ENCODE measurements around the gene LYST. TPM values are rescaled to one million over a fixed set of nuclear protein-coding genes. Genes with fewer than 3 reads are reported as not detected.
A peak's percentile ranks its signal among the peaks of the same experiment; 100 is the strongest.
"Not testable (repeated sequence)": the region's sequence is repeated elsewhere in the genome, so short reads cannot be mapped to it uniquely, and the experiment has no call there.

Gene LYST
- total RNA-seq, 1 donor from 2014 or later: 52.1 TPM

DNA sequence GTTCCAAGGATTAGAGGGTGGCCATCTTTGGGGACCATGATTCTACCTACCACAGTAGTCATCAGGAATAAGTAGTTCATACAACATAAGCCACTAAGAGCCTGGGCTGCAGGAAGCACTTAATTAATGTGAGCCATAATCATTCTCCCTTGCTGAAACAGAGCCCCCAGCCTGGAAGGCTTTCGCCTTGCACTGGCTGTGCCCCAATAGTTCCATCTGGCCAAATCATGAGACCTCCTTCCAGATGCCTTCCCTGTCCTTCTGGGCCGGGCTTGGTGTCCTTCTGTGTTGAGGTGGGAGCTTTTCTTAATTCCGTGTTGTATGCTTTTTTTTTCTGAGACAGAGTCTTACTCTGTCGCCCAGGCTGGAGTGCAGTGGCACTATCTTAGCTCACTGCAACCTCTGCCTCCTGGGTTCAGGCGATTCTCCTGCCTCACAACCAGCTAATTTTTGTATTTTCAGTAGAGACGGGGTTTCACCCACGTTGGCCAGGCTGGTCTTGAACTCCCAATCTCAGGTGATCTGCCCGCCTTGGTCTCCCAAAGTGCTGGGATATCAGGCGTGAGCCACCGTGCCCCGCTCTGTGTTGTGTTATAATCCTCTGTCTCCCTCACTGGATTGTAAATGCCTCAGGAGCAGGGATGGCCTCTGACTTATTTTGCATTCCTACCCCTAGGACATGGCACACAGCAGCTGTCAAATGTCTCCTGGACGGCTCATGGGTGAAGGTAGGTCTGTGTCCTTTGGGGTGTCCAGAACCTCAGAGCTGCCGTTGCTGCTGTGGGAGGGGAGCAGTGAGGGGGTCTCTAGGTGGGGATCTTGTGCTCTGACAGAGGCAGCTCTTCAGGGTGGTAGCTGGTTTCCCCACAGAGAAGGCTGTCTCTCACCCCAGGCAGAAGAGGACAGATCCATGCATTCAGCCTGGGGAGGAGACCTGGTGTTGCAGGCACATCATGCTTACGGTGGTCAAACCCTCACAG, 227.2 kb downstream of the LYST start:
- Histone ChIP-seq H3K9me3 (no peaks in the 10 kb centered on the region), H3K27ac (no peak overlapping the region), H3K4me3 (no peak overlapping the region), H3K4me1 (no peaks in the 10 kb centered on the region), H3K36me3 (no peaks in the 10 kb centered on the region), H3K27me3 (no peaks in the 10 kb centered on the region)
- peak; percentile 52 to 79 for DNase-seq (ENCODE audit: extremely low spot score in 2 of 2)
- intact Hi-C loops (cut with DNase I): no loop called here
- TF ChIP-seq POLR2AphosphoS5 (IDR thresholded peaks at IDR 0.05; ENCODE audit: insufficient read depth in 1 of 2, low read depth in 1 of 2) (no peak), POLR2A (IDR thresholded peaks at IDR 0.05) (no peak)
- TF ChIP-seq, protein P1, sequence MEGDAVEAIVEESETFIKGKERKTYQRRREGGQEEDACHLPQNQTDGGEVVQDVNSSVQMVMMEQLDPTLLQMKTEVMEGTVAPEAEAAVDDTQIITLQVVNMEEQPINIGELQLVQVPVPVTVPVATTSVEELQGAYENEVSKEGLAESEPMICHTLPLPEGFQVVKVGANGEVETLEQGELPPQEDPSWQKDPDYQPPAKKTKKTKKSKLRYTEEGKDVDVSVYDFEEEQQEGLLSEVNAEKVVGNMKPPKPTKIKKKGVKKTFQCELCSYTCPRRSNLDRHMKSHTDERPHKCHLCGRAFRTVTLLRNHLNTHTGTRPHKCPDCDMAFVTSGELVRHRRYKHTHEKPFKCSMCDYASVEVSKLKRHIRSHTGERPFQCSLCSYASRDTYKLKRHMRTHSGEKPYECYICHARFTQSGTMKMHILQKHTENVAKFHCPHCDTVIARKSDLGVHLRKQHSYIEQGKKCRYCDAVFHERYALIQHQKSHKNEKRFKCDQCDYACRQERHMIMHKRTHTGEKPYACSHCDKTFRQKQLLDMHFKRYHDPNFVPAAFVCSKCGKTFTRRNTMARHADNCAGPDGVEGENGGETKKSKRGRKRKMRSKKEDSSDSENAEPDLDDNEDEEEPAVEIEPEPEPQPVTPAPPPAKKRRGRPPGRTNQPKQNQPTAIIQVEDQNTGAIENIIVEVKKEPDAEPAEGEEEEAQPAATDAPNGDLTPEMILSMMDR (IDR thresholded peaks at IDR 0.05): no peak

DNA sequence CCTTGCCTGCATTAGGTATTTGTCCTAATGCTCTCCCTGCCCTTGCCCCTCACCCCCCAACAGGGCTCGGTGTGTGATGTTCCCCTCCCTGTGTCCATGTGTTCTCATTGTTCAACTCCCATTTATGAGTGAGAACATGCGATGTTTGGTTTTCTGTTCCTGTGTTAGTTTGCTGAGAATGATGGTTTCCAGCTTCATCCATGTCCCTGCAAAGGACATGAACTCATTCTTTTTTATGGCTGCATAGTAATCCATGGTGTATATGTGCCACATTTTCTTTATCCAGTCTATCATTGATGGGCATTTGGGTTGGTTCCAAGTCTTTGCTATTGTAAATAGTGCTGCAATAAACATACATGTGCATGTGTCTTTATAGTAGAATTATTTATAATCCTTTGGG, 228.1 kb downstream of the LYST start:
- not testable (repeated sequence) for DNase-seq (ENCODE audit: extremely low spot score in 2 of 2)

DNA sequence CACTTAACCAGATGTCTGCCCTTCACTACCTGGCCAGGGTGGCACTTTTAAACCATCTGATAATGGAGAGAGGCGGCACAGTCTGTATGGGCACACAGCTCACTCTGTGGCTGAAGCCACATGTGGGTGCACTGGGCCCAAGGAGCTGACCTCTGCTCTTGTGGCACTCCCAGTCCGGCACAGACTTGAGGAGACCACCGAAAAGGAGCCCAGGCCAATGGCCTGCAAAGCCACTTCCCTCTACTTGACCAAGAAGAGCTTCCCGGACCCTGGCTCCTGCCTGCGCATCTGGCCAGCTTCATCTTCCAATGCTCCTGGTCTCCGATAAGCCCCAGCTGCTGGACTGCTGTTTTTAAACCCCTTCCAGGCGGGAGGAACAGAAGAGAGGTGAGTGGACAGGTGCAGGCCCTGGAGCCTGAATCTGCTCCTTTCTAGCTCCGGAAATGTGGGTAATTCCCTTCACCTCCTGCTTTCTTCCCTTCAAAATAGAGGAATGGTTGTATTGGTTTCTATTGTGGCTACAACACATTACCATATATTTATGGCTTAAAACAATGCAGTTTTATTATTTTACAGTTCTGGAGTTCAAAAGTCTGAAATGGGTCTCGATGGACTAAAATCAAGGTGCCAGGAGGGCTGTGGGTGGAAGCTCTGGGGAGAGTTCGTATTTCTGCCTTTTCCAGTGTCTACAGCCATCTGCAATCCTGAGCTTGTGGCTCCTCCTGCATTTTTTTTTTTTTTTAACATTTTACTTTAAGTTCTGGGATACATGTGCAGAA, 228.8 kb downstream of the LYST start:
- intact Hi-C loops (cut with DNase I): no loop called here
- Histone ChIP-seq H3K4me3 (no peak overlapping the region), H3K36me3 (no peaks in the 10 kb centered on the region), H3K27me3 (no peaks in the 10 kb centered on the region), H3K4me1 (no peaks in the 10 kb centered on the region), H3K9me3 (no peaks in the 10 kb centered on the region), H3K27ac (no peak overlapping the region)
- TF ChIP-seq, protein P1 (IDR thresholded peaks at IDR 0.05): no peak
- TF ChIP-seq POLR2AphosphoS5 (IDR thresholded peaks at IDR 0.05; ENCODE audit: insufficient read depth in 1 of 2, low read depth in 1 of 2): no peak
- TF ChIP-seq POLR2A (IDR thresholded peaks at IDR 0.05): no peak
- no peak for DNase-seq (ENCODE audit: extremely low spot score in 2 of 2)

More for the DNA sequence above, 228.1 kb downstream of the LYST start:
- intact Hi-C loops (cut with DNase I); H3K9me3 ChIP-seq; H3K27ac ChIP-seq; H3K4me1 ChIP-seq; H3K4me3 ChIP-seq; H3K36me3 ChIP-seq; H3K27me3 ChIP-seq: not testable (repeated sequence)

DNA sequence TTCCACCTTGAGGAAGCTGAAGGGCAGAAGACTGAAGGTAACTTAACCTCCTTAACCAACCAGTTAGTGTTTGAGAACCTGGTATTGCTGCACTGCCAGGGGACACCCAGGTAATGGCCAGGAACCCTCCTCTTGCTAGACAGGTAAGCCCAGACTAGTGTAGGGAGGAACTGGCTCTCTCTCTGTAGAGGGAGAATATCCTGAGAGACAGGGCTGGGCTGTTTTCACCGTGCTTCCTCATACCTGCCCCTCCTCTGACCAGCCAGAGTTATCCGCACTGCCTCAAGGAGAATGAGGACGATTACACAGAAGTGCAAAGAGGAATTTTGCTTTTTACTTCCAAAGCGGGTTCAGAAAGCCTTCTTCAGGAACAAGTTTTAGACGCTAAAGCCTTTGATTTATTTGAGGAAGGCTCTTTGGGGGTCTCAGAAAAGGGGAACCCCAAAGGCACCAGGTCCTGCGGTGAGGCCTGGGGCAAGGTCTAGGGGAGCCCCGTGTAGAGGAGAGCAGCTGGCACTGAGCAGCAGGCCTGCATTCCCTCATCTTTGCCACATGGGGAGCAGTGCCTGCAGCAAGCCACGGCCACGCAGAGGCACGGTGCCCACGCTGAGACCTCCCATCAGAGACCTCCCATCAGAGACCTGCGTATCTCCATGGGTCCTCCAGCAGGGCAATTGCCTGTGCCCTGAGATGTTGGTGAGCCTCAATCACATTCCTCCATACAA, 230.6 kb downstream of the LYST start:
- no peaks in the 10 kb centered on the region for H3K36me3 ChIP-seq
- no peaks in the 10 kb centered on the region for H3K9me3 ChIP-seq
- no peaks in the 10 kb centered on the region for H3K4me1 ChIP-seq
- DNase-seq (ENCODE audit: extremely low spot score in 2 of 2): no peak
- H3K27me3 ChIP-seq: no peaks in the 10 kb centered on the region
- H3K4me3 ChIP-seq: no peak overlapping the region
- H3K27ac ChIP-seq: no peak overlapping the region
- TF ChIP-seq POLR2AphosphoS5 (IDR thresholded peaks at IDR 0.05; ENCODE audit: insufficient read depth in 1 of 2, low read depth in 1 of 2) (no peak), POLR2A (IDR thresholded peaks at IDR 0.05) (no peak)
- TF ChIP-seq, protein P1 (IDR thresholded peaks at IDR 0.05): no peak
- intact Hi-C loops (cut with DNase I): no loop called here
